MCF 10A (cell line): ENCODE results near the gene UCN2. TPM values are rescaled to one million over a fixed set of nuclear protein-coding genes. Genes with fewer than 3 reads are reported as not detected.

Experiments used
- BruUV-seq: library from RNA; stranded (reverse); fragments of 400-500 nt; replicated peaks from 2 replicates; lab custom pipeline; 2021; lab: Mats Ljungman, UMichigan
- CTCF ChIA-PET: fragments of 300-600 bp; sonication (Branson Sonifier 250); formaldehyde crosslinking; extraction: SDS; loops from one replicate; lab custom pipeline; 2021; ENCODE audit warnings: antibody characterized with exemption, inconsistent platforms; lab: Yijun Ruan, JAX
- POLR2A ChIA-PET: fragments of 300-600, 350-650 bp; sonication (Branson Sonifier 250); formaldehyde crosslinking; extraction: SDS; loops from one replicate; lab custom pipeline; 2020; ENCODE audit warnings: antibody characterized with exemption, inconsistent platforms; lab: Yijun Ruan, JAX
- DNase-seq: peaks from one replicate; pipeline ENCODE4 v3.0.0-alpha.2; 2018; ENCODE audit not compliant: unreplicated experiment
- H3K27ac Mint-ChIP-seq: one replicate; pipeline ENCODE4 v1.8.0; 2022; ENCODE audit warnings: mild to moderate bottlenecking, low read depth, mixed read lengths; ENCODE audit not compliant: unreplicated experiment
- H3K27me3 Mint-ChIP-seq: one replicate; pipeline ENCODE4 v1.8.0; 2022; ENCODE audit warnings: mixed read lengths; ENCODE audit not compliant: insufficient read depth, unreplicated experiment
- H3K36me3 Mint-ChIP-seq: one replicate; pipeline ENCODE4 v1.8.0; 2022; ENCODE audit warnings: mild to moderate bottlenecking, moderate library complexity, mixed read lengths; ENCODE audit not compliant: insufficient read depth, unreplicated experiment
- H3K4me1 Mint-ChIP-seq: one replicate; pipeline ENCODE4 v1.8.0; 2022; ENCODE audit warnings: mixed read lengths; ENCODE audit not compliant: insufficient read depth, unreplicated experiment
- H3K4me3 Mint-ChIP-seq: one replicate; pipeline ENCODE4 v1.8.0; 2022; ENCODE audit warnings: mild to moderate bottlenecking, moderate library complexity, mixed read lengths; ENCODE audit not compliant: unreplicated experiment
- H3K9me3 Mint-ChIP-seq: one replicate; pipeline ENCODE4 v1.8.0; 2022; ENCODE audit warnings: mixed read lengths; ENCODE audit not compliant: unreplicated experiment
- intact Hi-C: fragments of 100-400 bp; cut with micrococcal nuclease; formaldehyde crosslinking; loops from 2 replicates; pipeline ENCODE4 v1.14.1; 2022
- total RNA-seq: library from RNA; stranded (reverse); gene quantifications from 2 replicates; pipeline ENCODE4 v1.2.3, GENCODE V29; 2022
- TF ChIP-seq, protein P1 (sequence below): fragments of 200-600 bp; IDR thresholded peaks from one replicate; pipeline ENCODE4 v1.8.0; 2022; ENCODE audit warnings: antibody characterized with exemption, mild to moderate bottlenecking; ENCODE audit not compliant: unreplicated experiment

Gene UCN2
- total RNA-seq, 1 experiment from 2014 or later = 3.8 TPM

DNA sequence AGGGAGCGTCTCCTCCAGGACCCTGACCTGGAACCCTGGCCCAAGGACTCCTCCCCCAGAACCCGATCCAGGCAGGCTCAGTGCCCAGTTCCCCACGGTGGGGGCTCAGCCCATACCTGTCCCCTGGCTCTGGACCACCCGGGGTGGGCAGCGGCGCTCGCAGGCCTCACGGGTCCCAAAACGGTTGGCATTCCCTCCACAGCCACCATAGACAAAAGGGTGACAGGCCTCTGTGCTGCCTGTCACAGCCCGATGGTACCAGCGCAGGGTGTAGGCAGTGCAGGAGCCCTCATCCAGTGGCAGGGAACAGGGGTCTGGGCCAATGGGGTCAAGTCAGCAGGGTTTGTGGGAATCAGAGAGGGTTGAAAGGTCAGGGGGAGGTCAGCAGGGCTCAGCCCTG lies 1.1 kb upstream of the UCN2 start:
- no peaks in the 10 kb centered on the region for H3K9me3 Mint-ChIP-seq
- no peaks in the 10 kb centered on the region for H3K27me3 Mint-ChIP-seq
- TF ChIP-seq, protein P1, sequence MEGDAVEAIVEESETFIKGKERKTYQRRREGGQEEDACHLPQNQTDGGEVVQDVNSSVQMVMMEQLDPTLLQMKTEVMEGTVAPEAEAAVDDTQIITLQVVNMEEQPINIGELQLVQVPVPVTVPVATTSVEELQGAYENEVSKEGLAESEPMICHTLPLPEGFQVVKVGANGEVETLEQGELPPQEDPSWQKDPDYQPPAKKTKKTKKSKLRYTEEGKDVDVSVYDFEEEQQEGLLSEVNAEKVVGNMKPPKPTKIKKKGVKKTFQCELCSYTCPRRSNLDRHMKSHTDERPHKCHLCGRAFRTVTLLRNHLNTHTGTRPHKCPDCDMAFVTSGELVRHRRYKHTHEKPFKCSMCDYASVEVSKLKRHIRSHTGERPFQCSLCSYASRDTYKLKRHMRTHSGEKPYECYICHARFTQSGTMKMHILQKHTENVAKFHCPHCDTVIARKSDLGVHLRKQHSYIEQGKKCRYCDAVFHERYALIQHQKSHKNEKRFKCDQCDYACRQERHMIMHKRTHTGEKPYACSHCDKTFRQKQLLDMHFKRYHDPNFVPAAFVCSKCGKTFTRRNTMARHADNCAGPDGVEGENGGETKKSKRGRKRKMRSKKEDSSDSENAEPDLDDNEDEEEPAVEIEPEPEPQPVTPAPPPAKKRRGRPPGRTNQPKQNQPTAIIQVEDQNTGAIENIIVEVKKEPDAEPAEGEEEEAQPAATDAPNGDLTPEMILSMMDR = no peak
- no peak for DNase-seq
- intact Hi-C loops = no loop called here
- peaks cover 39% of the 10 kb centered on the region for H3K4me1 Mint-ChIP-seq
- ChIA-PET CTCF (interaction anchor here (0.6 to 1.8 kb wide), 3 partner anchors 129 to 1152 kb away, joined by 3 to 8 read pairs (median 3); no protein-coding TSS in a partner anchor), POLR2A (interaction anchor here (1.0 to 1.8 kb wide), 2 partner anchors 34 to 70 kb away, joined by 3 to 19 read pairs; partner anchors contain the start of gene SLC26A6)
- peak overlapping the region; percentile 46 for H3K27ac Mint-ChIP-seq
- H3K4me3 Mint-ChIP-seq = no peak overlapping the region
- H3K36me3 Mint-ChIP-seq = peaks cover 13% of the 10 kb centered on the region
- BruUV-seq = no TSS peak

DNA sequence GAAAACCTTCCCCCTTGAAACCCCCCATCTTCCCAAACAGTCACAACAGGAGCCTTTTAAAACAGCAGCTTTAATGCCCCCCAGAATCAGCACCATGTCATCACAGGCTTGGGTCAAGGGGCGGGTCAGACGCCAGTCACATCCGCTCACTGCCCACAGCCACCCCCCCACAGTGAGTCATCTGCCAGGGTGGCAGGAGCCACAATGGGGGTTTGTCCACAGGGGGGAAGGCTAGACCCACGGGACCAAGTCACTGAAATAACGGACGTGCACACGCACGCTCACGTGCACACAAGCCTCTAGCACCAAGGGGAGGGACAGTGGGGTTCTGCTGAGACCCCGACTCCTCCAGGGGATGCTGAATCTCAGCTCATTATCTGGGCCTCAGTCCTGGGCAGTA lies 441 bp upstream of the UCN2 start:
- Mint-ChIP-seq H3K36me3 (peaks cover 7% of the 10 kb centered on the region), H3K27me3 (no peaks in the 10 kb centered on the region), H3K4me1 (peaks cover 39% of the 10 kb centered on the region), H3K4me3 (no peak overlapping the region), H3K27ac (peak overlapping the region; percentile 46), H3K9me3 (no peaks in the 10 kb centered on the region)
- ChIA-PET CTCF (interaction anchor here (0.6 to 1.8 kb wide), 4 partner anchors 128 to 963 kb away, joined by 3 to 8 read pairs (median 4); no protein-coding TSS in a partner anchor), POLR2A (interaction anchor here (1.0 to 1.8 kb wide), 2 partner anchors 35 to 71 kb away, joined by 3 to 19 read pairs; partner anchors contain the start of gene SLC26A6)
- TSS peak; percentile 88 for BruUV-seq
- DNase-seq = peak; percentile 73
- TF ChIP-seq, protein P1 = no peak
- intact Hi-C loops = no loop called here

DNA sequence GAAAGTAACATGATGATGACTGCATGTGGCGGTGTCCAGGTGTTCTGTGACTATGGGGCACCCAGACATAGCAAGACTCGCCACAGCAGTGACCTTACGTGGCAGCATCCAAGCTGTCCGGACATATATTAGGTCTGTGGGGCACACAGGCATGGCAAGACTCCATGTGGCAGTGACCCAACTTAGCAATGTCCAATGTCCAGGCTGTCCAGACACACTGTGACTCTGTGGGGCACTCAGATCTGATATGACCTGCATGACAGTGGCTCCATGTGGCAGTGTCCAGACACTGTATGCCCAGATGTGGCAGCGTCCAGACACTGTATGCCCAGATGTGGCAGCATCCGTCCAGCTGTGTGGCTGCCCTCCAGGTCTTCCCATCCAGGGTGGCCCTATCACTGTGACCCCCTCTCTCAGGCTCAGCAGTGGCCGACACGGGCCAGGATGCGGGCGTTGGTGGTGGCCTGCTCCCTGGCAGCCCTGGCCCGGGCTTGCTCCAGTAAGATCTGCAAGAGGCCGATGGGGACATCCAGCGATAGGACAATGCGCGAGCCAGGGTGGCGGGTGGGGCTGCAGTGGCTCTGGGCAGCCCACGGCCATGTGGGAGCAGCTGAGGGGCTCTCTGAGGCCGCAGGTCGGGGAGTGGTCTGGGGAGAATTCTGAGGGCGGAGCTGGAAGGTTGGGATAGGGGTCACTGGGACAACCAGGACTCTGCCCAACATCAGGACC lies 1.1 kb downstream of the UCN2 start:
- DNase-seq = no peak
- TF ChIP-seq, protein P1 = no peak
- H3K27me3 Mint-ChIP-seq = no peaks in the 10 kb centered on the region
- POLR2A ChIA-PET = interaction anchor here (2.1 to 7.2 kb wide), 2 partner anchors 36 to 73 kb away, joined by 6 to 64 read pairs; partner anchors contain the start of gene SLC26A6
- peaks cover 50% of the 10 kb centered on the region for H3K4me1 Mint-ChIP-seq
- H3K27ac Mint-ChIP-seq = peak overlapping the region; percentile 63
- H3K36me3 Mint-ChIP-seq = peaks cover 6% of the 10 kb centered on the region
- CTCF ChIA-PET = interaction anchor here (0.6 to 1.8 kb wide), 3 partner anchors 109 to 218 kb away, joined by 4 to 8 read pairs (median 4); no protein-coding TSS in a partner anchor
- intact Hi-C loops = no loop called here
- no peak overlapping the region for H3K4me3 Mint-ChIP-seq
- no peaks in the 10 kb centered on the region for H3K9me3 Mint-ChIP-seq
- BruUV-seq = no TSS peak

DNA sequence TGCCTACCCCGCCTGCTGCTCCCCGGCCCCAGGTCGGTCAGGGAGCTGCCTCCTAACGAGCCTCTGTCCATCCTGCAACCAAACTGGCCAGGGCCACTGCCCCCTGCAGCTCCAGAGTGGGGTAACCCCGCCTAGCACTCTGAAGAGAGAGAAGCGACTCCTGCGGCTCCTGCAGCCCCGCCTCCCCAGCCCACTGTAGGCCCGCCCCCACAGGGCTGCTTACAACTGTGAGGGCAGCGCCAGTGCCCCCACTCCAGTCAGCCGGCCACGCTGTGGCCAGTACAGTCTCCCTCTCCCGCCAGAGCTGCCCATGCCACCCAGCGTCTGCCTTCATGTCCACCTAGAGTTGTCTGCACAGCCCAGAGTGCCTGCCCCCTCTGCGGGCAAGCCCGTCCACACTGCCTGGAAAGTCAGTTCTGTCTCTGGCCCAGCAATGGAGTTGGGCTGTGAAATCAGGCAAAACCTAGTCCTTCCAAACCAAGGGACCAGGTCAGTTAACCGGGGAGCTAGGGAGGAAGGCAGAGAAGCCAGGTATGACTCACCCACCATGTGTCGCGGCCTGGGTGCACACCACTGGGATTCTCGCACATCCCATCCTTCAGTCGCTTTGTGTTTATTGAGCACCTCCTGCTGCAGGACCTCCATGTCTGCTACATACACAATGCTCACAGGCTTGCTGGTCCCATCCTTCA lies 2.4 kb downstream of the UCN2 start:
- peaks cover 6% of the 10 kb centered on the region for H3K36me3 Mint-ChIP-seq
- no peak overlapping the region for H3K27ac Mint-ChIP-seq
- no peaks in the 10 kb centered on the region for H3K9me3 Mint-ChIP-seq
- no TSS peak for BruUV-seq
- DNase-seq = peak; percentile 27
- POLR2A ChIA-PET = interaction anchor here (1.1 to 7.2 kb wide), 4 partner anchors 38 to 102 kb away, joined by 3 to 64 read pairs (median 5); partner anchors contain the start of genes CELSR3 and SLC26A6
- H3K4me3 Mint-ChIP-seq = no peak overlapping the region
- H3K4me1 Mint-ChIP-seq = peaks cover 37% of the 10 kb centered on the region
- H3K27me3 Mint-ChIP-seq = no peaks in the 10 kb centered on the region
- TF ChIP-seq, protein P1 = no peak
- intact Hi-C loops = no loop called here
- CTCF ChIA-PET = interaction anchor here (0.5 to 1.1 kb wide), 5 partner anchors 14 to 747 kb away, joined by 3 read pairs; no protein-coding TSS in a partner anchor
